Measurements from ENCODE around the gene SUN5.

DNA sequence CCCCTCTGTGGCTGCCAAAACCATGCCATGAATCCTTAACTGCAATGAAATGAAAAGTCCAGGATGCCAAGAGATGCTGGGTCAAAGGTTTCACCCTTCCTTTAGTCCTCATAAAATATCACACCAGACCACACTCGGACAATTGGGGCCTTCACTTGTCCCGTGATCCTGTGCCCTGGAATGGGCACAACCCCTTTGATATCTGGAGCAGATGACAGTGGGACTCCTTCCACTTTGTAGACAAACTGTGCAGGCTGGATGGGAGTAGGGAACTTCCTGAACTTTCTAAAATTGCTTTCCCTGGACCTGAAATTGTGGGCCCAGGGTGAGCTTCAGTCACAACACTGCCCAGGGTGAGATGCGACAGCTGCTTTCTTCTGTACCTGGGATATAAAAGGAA lies 17.6 kb upstream of the SUN5 start:
- TF ChIP-seq EZH2 (IDR thresholded peaks at IDR 0.05): no peak
- TF ChIP-seq POLR2AphosphoS5 (IDR thresholded peaks at IDR 0.05; ENCODE audit: borderline replicate concordance, low read depth, low read length): no peak

All from SK-N-MC (cell line).